ENCODE measurements around the gene BPTF. TPM values are rescaled to one million over a fixed set of nuclear protein-coding genes. Genes with fewer than 3 reads are reported as not detected.
"Not testable (repeated sequence)": the region's sequence is repeated elsewhere in the genome, so short reads cannot be mapped to it uniquely, and the experiment has no call there.

Gene BPTF
- total RNA-seq, 1 experiment from 2014 or later, result 23.8 TPM

DNA sequence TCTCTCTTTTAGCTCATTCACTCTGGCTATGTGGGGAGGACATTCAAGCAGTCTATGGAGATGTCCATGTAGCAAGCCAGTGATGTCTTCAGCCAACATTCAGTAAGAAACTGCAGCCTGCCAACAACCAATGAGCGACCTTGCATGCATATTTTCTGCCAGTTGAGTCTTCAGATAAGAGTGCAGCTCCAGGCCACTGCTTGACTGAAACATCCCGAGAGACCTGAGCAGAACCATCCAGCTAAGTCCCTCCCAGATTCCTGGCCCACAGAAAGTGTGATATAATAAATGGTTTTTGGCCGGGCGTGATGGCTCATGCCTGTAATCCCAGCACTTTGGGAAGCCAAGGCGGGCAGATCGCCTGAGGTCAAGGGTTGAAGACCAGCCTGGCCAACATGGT lies 181.5 kb downstream of the BPTF start:
- DNase-seq (ENCODE audit: low read depth), result no peak

DNA sequence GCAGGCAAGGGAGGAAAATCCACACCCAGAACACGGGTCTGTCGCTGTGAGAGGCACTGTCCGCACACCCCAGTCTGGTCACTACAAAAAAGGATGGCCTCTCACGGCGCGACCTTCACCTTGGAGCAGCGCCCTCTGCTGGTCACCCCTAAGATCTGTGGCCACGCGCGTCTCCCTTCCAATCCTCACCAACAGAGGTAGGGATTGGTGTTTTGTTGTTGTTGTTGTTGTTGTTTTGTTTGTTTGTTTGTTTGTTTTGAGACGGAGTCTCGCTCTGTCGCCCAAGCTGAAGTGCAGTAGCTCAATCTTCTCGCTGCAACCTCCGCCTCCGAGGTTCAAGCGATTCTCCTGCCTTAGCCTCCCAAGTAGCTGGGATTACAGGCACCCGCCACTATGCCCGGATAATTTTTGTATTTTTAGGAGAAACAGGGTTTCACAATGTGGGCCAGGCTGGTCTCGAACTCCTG lies 185.9 kb downstream of the BPTF start:
- DNase-seq (ENCODE audit: low read depth), result peak; percentile 37

DNA sequence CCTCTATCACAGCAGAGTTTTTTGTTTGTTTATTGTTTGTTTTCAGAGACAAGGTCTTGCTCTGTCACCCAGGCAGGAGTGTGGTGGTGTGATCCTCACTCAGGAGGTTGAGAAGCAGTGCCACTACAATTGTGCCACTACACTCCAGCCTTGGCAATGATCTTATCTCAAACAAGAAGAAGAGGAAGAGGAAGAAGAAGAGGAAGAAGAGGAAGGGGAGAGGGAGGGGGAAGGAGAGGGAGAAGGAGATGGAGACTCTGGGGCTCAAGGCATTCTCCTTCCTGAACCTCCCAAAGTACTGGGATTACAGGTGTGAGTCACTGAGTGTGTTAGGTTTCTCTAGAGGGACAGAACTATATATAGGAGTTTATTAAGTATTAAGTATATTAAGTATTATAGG lies 188.1 kb downstream of the BPTF start:
- DNase-seq (ENCODE audit: low read depth), result no peak

DNA sequence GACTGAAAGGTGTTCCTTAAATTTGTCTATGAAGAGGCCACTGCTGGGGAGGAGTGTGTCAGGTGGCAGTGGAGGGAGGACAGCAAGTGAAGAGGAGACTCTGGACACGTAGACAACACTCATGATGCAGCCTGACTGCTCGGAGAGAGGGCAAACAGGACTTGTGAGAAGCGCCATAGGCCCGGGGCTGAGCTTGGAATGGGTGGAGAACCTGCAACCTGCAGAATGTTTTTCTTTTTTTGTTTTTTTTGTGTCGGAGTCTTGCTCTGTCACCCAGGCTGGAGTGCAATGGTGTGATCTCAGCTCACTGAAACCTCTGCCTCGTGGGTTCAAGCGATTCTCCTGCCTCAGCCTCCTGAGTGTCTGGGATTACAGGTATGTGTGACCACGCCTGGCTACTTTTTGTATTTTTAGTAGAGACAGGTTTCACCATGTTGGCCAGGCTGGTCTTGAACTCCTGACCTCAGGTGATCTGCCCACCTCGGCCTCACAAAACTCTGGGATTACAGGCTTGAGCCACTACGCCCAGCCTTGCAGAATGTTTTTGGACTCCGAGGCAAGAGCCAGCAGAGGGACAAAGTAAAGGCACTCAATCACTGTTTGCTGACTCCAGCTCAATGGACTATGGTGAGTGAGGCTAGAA lies 189.9 kb downstream of the BPTF start:
- no peak for DNase-seq (ENCODE audit: low read depth)

DNA sequence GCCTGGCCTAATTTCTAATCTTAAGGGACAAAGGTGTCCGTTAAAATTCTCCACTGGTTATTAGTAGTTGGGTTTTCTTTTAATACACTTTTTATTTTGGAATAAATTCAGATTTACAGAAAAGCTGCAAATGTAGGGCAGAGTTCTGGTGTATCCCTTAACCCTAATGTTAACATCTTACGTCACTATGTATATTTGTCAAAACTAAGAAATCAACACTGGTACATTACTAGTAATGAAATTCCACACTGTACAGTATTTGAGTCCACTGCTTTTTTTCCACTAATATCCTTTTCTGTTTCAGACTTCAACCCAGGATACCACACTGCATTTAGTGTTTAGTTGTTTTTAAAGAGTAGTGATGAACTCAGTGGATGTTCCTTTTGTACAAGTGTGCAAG lies 191.5 kb downstream of the BPTF start:
- DNase-seq (ENCODE audit: low read depth), result no peak

DNA sequence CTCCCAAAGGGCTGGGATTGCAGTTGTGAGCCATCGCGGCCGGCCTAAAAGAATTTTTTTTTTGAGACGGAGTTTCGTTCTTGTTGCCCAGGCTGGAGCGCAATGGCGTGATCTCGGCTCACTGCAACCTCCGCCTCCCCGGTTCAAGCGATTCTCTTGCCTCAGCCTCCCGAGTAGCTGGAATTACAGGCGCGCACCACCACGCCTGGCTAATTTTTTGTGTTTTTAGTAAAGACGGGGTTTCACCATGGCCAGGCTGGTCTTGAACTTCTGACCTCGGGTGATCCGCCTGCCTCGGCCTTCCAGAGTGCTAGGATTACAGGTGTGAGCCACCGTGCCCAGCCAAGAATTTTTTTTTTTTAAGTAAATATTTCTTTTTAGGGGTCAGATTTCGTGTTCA lies 193.2 kb downstream of the BPTF start:
- not testable (repeated sequence) for DNase-seq (ENCODE audit: low read depth)

DNA sequence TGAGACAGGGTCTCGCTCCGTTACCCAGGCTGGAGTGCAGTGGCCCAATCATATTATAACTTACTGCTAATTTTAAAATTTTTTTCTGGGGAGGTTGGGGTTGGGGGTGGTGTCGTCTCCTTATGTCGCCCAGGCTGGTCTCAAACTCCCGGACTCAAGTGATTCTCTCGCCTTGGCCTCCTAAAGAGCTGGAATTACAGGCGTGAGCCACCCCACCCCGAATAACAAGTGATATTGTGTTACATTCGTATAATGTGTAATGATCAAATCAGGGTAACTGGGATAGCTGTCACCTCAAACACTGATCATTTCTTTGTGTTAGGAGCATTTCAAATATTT lies 194.0 kb downstream of the BPTF start:
- DNase-seq (ENCODE audit: low read depth), result no peak

DNA sequence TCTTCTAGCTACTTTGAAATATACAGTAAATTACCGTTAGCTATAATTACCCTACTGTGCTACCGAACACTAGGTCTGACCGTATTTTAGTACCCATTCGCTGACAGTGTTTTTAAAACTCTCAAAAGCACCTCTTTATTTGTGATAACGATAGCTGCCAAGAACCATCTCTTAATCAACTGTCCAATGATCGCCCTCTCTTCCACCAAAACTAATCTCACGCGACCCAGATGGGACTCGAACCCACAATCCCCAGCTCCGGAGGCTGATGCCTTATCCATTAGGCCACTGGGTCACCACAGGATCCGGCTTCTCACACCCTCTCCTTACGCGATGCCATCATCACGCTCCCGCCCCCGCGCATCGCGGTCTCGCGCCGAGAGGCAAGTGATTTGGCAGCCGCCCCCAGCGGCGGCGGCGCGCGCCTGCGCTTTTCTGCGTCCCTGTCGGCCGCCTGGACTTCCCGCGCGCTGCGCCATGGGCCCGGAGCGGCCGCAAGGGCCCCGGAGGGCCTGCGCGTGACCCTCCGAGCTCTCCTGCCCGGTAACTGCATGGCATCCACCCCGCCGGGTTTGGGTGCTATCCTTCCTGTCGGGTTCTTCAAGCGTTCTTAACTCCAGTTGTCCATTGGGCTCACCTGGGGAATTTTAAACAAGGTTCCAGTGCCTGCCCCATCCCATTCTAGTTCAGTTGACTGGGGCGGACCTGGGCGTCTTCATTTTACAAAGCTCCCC lies 194.5 kb downstream of the BPTF start:
- DNase-seq (ENCODE audit: low read depth), result peak; percentile 92

DNA sequence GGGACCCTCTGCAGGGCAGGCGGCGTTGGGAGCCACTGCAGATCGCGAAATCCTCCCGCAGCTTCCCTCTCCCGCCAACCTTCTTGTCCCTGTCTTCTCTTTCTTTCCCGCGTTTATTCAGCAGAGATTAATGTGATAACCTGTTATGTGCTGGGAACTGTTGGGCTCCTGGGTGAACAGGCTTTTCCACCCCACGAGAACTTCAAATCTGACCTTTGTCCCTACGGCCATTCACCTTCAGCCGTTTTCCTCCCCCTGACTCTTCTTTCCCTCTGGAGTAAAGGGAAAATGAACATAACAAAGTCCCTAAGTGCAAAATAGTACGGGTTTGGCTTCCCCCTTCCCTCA lies 195.1 kb downstream of the BPTF start:
- no peak for DNase-seq (ENCODE audit: low read depth)

DNA sequence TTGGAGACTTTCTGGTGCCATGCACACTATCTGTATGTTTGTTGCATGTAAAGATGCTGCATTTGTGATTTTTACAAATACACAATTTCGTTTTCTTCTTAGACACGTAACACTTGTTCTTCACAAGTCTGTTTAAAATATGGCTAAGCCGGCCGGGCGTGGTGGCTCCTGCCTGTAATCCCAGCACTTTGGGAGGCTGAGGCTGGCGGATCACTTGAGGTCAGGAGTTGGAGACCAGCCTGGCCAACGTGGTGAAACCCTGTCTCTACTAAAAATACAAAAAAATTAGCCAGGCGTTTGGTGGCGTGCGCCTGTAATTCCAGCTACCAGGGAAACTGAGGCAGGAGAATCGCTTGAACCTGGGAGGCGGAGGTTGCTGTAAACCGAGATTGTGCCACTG lies 195.5 kb downstream of the BPTF start:
- DNase-seq (ENCODE audit: low read depth), result not testable (repeated sequence)

DNA sequence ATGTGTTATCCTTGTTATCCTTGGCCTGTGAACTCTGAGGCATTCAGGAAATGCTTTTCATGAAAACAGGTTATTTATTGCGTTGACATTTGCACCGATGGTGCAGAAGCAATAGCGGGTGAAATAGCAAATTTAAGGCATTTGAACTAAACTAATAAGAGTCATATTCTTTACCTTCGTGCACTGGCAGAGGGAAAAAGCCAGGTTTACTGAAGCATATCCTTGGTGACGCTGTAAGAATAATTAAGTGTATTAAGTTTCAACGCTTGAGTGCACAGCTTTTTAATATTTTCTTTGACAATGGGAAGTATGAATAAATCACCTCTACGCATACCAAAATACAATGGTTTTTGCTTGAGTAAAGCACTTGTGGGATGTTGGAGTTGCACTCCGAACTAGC lies 196.7 kb downstream of the BPTF start:
- DNase-seq (ENCODE audit: low read depth), result no peak

DNA sequence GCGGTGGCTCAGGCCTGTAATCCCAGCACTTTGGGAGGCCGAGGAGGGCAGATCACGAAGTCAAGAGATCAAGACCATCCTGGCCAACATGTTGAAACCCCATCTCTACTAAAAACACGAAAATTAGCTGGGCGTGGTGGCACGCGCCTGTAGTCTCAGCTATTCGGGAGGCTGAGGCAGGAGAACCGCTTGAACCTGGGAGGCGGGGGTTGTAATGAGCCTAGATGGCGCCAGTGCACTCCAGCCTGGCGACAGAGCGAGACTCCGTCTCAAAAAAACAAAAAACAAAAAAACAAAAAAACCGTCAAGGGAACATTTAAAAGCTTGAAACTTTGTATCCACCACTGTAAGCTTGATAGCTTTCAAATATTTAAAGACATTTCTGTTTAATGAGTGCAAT lies 197.2 kb downstream of the BPTF start:
- DNase-seq (ENCODE audit: low read depth), result not testable (repeated sequence)

DNA sequence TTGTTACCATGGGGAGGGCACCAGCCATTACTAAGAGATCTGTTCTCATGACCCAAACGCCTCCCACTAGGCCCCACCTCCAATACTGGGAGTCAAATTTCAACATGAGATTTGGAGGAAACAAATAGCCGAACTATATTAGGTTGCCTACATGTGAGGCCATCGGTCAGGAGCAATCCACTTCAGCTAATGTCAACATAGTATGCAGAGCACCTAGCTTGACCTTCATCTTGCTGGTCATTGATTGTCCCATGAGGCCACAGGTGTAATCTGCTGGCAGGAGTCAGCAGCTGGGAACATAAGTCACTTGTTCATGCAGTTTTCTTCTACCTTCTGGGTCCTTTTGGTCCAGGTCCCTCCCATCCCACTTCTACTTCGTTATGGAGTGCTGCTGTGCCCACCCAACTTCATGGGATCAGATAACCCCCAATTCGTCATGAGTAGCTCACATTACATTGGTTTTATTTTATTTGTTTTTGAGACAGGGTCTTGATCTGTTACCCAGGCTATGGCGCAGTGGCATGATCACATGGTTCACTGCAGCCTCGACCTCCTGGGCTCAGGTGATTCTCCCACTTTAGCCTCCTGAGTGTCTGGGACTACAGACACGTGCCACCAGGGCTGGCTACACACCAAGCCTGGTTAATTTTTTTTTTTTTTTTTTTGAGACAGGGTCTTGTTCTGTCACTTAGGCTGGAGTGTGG lies 204.4 kb downstream of the BPTF start:
- no peak for DNase-seq (ENCODE audit: low read depth)

Other genes with a start within 250 kb of the BPTF start
- 36.3 and 48.4 TPM in 2 replicates for gene NOL11, start 107.6 kb upstream of the BPTF start, total RNA-seq (2014; rRNA removed; shearing (Covaris generic))
- gene C17orf58, start 171.0 kb downstream of the BPTF start, total RNA-seq (2014; rRNA removed; shearing (Covaris generic)), result 23.8 and 36.3 TPM in 2 replicates
- gene KPNA2, start 210.2 kb downstream of the BPTF start, total RNA-seq (2014; rRNA removed; shearing (Covaris generic)), result 360 and 422 TPM in 2 replicates

Measured in RPMI7951 (cell line).